Upper lobe of left lung (tissue), 6 donors: ENCODE measurements around the gene LSM12. TPM values are rescaled to one million over a fixed set of nuclear protein-coding genes. Genes with fewer than 3 reads are reported as not detected.

Experiments used
- ATAC-seq, 2 donors: fragments of 200-7000 bp; cut with Tn5 transposase; one replicate each; pipeline ENCODE4 v1.9.1; 2022; ENCODE audit warnings: mild to moderate bottlenecking in 2 of 2, moderate library complexity in 2 of 2; ENCODE audit not compliant: low FRiP score in 2 of 2
- DNase-seq, 2 donors: peaks; one replicate each; pipeline ENCODE4 v3.0.0-alpha.2; 2019 to 2020
- H3K27ac ChIP-seq, 4 donors: fragments of 200-600 bp; sonication (generic); one replicate each; pipeline ENCODE4 v1.5.1; 2016 to 2019
- H3K27me3 ChIP-seq, 4 donors: fragments of 200-600 bp; sonication (generic); one replicate each; pipeline ENCODE4 v1.5.1; 2017 to 2019
- H3K36me3 ChIP-seq, 4 donors: fragments of 200-600 bp; sonication (generic); one replicate each; pipeline ENCODE4 v1.5.1; 2016 to 2019
- H3K4me1 ChIP-seq, 4 donors: fragments of 200-600 bp; sonication (generic); one replicate each; pipeline ENCODE4 v1.5.1; 2018 to 2019
- H3K4me3 ChIP-seq, 4 donors: fragments of 200-600 bp; sonication (generic); one replicate each; pipeline ENCODE4 v1.5.1; 2017 to 2019; ENCODE audit warnings: mild to moderate bottlenecking in 2 of 4, moderate library complexity in 1 of 4
- H3K9me3 ChIP-seq, 4 donors: fragments of 200-600 bp; sonication (generic); one replicate each; pipeline ENCODE4 v1.5.1; 2018 to 2019
- EP300 ChIP-seq, 4 donors: sonication (generic); formaldehyde crosslinking; IDR thresholded peaks; one replicate each; pipeline ENCODE4 v1.5.1; 2017; ENCODE audit warnings: antibody characterized with exemption in 4 of 4, control low read depth in 2 of 4
- POLR2A ChIP-seq, 4 donors: fragments of 450-650 bp; IDR thresholded peaks; one replicate each; pipeline ENCODE4 v1.5.1; 2016 to 2017; ENCODE audit warnings: antibody characterized with exemption in 4 of 4, mild to moderate bottlenecking in 2 of 4
- POLR2AphosphoS5 ChIP-seq, 2 donors: sonication (generic); formaldehyde crosslinking; IDR thresholded peaks; one replicate each; pipeline ENCODE4 v1.5.1; 2017; ENCODE audit warnings: antibody characterized with exemption in 2 of 2
- WGBS, 2 donors: methylation state at CpG; one replicate each; pipeline ENCODE4 v1.1.5; 2017 to 2018; 5-methylcytosine and 5-hydroxymethylcytosine counted together
- total RNA-seq, 6 donors: library from RNA; depleted of rRNA in 4 of 6; stranded (reverse); fragments of >200 nt in 4 of 6; gene quantifications; one replicate each; pipeline versions ENCODE4 v1.1.0 to v1.2.1, GENCODE V29; 2016 to 2021
- TF ChIP-seq, protein P1 (sequence below), 6 experiments: fragments of 450-650 bp in 4 of 6; fragments of 200-600 bp in 2 of 6; sonication (generic) in 2 of 6; IDR thresholded peaks; one replicate each; pipeline ENCODE4 v1.5.1; 2016 to 2019; ENCODE audit warnings: antibody characterized with exemption in 6 of 6
- donor health status: DM: no; HTN: no; CAD: no; lungs with moderate emphysema.
- donor health status: DM: no; HTN: yes; CAD: no; lungs with severe emphysema.

Gene LSM12
- total RNA-seq, 6 donors from 2014 or later: 14.8 to 38.3 (median 33.6) TPM

DNA sequence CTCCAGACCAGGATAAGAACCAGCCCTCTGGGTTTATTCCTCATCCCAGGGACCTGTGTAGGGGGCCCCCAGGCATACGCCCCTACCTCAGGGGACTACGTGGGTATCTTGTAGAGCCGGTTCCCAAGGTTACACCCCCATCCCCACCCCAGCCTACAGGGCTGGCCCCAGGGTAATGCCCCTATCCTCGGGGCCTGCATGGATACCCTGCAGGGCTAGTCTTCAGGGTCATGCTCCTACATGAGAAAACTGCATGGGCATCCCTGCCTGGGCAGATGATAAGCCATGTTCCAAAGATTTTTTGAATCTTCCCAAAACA lies 42.8 kb upstream of the LSM12 start:
- WGBS, 2 donors: 55 to 56% methylated on average over 4 of the region's 4 CpGs
- Histone ChIP-seq H3K4me1 (peaks cover 54 to 69% (median 59%) of the 10 kb centered on the region in 4 donors), H3K9me3 (no peaks in the 10 kb centered on the region), H3K27me3 (no peaks in the 10 kb centered on the region), H3K4me3 (peak overlapping the region in 1 of 4 donors; percentile 41), H3K36me3 (peaks cover 0 to 12% (median 6%) of the 10 kb centered on the region in 4 donors), H3K27ac (peak overlapping the region; percentile 55 to 90 (median 82))
- DNase-seq (no peak), ATAC-seq (no peak)
- TF ChIP-seq, protein P1, sequence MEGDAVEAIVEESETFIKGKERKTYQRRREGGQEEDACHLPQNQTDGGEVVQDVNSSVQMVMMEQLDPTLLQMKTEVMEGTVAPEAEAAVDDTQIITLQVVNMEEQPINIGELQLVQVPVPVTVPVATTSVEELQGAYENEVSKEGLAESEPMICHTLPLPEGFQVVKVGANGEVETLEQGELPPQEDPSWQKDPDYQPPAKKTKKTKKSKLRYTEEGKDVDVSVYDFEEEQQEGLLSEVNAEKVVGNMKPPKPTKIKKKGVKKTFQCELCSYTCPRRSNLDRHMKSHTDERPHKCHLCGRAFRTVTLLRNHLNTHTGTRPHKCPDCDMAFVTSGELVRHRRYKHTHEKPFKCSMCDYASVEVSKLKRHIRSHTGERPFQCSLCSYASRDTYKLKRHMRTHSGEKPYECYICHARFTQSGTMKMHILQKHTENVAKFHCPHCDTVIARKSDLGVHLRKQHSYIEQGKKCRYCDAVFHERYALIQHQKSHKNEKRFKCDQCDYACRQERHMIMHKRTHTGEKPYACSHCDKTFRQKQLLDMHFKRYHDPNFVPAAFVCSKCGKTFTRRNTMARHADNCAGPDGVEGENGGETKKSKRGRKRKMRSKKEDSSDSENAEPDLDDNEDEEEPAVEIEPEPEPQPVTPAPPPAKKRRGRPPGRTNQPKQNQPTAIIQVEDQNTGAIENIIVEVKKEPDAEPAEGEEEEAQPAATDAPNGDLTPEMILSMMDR (IDR thresholded peaks at IDR 0.05): no peak
- TF ChIP-seq EP300 (IDR thresholded peaks at IDR 0.05) (no peak), POLR2A (IDR thresholded peaks at IDR 0.05) (no peak), POLR2AphosphoS5 (IDR thresholded peaks at IDR 0.05) (no peak)

DNA sequence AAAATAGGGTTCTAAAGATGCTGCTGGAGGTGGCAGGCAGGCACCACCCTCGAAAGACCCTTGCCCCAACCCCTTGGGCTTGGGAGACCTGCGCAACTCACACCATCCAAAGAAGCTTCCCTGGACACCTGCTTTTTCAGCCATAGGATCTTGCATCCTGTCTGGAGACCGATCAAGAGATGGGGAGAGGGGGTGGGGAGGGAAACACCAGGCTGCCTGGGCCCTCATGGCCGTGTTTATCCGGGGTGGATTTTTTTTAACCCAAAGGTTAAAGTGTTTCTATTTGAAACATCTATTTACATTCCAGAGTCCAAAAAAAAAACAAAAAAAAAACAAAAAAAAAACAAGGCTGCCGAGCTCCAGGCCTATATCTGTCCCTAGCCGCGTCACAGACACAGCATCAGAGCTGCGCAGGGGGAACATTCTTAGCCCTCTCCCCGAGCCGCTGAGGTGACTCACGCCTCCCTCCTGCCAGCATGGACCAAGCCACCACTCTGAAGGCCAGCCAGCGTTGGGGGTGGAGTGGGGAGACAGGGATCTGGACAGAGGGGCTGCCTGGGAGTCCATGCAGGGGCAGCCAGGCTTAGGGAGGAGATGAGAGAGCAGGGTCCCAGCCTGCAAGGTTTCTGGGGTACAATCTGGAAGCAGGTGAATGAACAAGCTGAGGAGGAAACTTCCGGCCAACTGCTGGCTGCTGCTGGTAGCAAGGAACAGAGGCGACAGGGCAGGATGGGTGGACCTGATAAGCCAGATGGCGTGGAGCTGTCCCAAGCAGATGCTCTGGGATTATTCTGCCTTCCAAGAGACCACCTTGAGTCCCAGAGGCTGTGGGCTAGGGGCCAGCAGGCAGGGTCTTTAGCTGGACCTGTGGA lies 42.2 kb upstream of the LSM12 start:
- Histone ChIP-seq H3K27ac (peak overlapping the region; percentile 67 to 90 (median 82)), H3K27me3 (no peaks in the 10 kb centered on the region), H3K9me3 (no peaks in the 10 kb centered on the region), H3K36me3 (peaks cover 0 to 8% (median 4%) of the 10 kb centered on the region in 4 donors), H3K4me3 (peak overlapping the region in 1 of 4 donors; percentile 41), H3K4me1 (peaks cover 54 to 69% (median 59%) of the 10 kb centered on the region in 4 donors)
- 60 to 63% methylated on average over 16 of the region's 16 CpGs for WGBS, 2 donors
- DNase-seq (peak in 1 of 2 donors; percentile 53), ATAC-seq (peak; percentile 71 to 75)
- TF ChIP-seq EP300 (IDR thresholded peaks at IDR 0.05) (no peak), POLR2A (IDR thresholded peaks at IDR 0.05) (no peak), POLR2AphosphoS5 (IDR thresholded peaks at IDR 0.05) (peak; percentile 45 to 55)
- TF ChIP-seq, protein P1 (IDR thresholded peaks at IDR 0.05): no peak

DNA sequence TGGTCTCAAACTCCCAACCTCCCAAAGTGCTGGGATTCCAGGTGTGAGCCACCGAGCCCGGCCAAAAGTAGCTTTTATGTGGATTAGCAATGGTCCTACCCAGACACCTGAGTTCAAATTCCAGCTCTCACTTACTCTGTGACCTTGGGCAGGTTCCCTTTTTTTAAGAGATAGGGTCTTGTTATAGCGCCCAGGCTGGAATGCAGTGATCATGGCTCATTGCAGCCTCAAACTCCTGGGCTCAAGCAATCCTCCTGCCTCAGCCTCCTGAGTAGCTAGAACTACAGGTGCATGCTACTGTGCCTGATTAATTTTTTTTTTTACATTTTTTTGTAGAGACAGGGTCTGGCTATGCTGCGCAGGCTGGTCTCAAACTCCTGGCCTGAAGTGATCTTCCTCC lies 40.3 kb upstream of the LSM12 start:
- ATAC-seq (no peak), DNase-seq (no peak)
- no peaks in the 10 kb centered on the region for H3K9me3 ChIP-seq
- peak overlapping the region in 2 of 4 donors; percentile 69 to 89 for H3K27ac ChIP-seq
- peaks cover 0 to 16% (median 7%) of the 10 kb centered on the region in 4 donors for H3K36me3 ChIP-seq
- peaks cover 46 to 53% (median 47%) of the 10 kb centered on the region in 4 donors for H3K4me1 ChIP-seq
- TF ChIP-seq POLR2A (IDR thresholded peaks at IDR 0.05): no peak
- no peaks in the 10 kb centered on the region for H3K27me3 ChIP-seq
- H3K4me3 ChIP-seq: no peak overlapping the region
- 92 to 98% methylated on average over 4 of the region's 4 CpGs for WGBS, 2 donors

DNA sequence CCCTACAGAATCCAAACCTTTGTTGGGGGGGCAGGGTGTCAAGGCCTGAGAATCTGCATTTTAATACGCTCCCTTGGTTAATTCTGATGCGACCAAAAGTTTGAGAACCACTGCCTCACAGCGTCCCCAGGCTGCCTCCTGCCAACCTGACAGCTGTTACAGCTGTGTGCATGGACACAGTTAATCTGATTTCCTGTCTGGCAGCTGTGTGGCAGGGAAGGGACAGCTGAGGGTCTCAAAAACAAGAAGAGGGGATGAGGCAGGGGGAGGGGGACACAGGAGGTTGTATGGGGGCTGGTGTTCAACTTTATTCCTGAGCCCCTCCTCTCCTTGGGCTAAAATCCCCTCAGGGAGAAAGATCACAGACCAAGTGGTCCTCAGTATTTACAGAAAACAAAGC lies 39.5 kb upstream of the LSM12 start:
- ATAC-seq: no peak
- DNase-seq: no peak
- H3K4me1 ChIP-seq: peaks cover 37 to 45% (median 39%) of the 10 kb centered on the region in 4 donors

DNA sequence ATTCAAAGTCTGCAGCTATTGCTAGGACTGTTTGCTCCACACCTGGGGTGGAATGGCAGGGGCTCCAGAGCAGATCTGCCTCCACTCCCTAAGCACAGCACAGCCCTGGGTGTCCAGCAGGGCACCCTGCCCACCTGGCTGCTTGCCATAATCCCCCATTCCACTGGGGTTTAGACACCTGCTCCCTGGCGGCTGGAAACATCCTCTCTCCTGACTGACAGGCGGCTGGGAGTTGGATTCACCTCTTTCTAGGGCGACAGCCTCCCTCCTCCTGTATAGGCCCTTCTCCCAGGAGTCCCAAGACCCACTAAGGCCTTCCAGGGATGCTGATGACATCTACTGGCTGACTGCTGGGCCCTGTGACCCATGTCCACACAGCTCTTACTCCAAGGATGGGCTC lies 39.0 kb upstream of the LSM12 start:
- ATAC-seq: no peak

More for the DNA sequence above, 39.5 kb upstream of the LSM12 start:
- Histone ChIP-seq H3K27ac (peak overlapping the region in 2 of 4 donors; percentile 48 to 52), H3K36me3 (peaks cover 0 to 16% (median 7%) of the 10 kb centered on the region in 4 donors), H3K27me3 (no peaks in the 10 kb centered on the region), H3K9me3 (no peaks in the 10 kb centered on the region), H3K4me3 (no peak overlapping the region)
- 38% methylated on average over 3 of the region's 3 CpGs; no CpG with 5 or more reads in 1 of the 2 donors for WGBS, 2 donors
- TF ChIP-seq POLR2AphosphoS5 (IDR thresholded peaks at IDR 0.05) (no peak), POLR2A (IDR thresholded peaks at IDR 0.05) (no peak), EP300 (IDR thresholded peaks at IDR 0.05) (no peak)
- TF ChIP-seq, protein P1 (IDR thresholded peaks at IDR 0.05): no peak

More for the DNA sequence above, 39.0 kb upstream of the LSM12 start:
- 70% methylated on average over 3 of the region's 3 CpGs; no CpG with 5 or more reads in 1 of the 2 donors for WGBS, 2 donors
- no peaks in the 10 kb centered on the region for H3K9me3 ChIP-seq
- no peaks in the 10 kb centered on the region for H3K27me3 ChIP-seq
- no peak for TF ChIP-seq POLR2AphosphoS5 (IDR thresholded peaks at IDR 0.05)
- TF ChIP-seq POLR2A (IDR thresholded peaks at IDR 0.05): no peak
- no peak for TF ChIP-seq EP300 (IDR thresholded peaks at IDR 0.05)
- TF ChIP-seq, protein P1 (IDR thresholded peaks at IDR 0.05): no peak
- H3K4me3 ChIP-seq: no peak overlapping the region
- peak overlapping the region in 2 of 4 donors; percentile 48 to 52 for H3K27ac ChIP-seq
- peaks cover 0 to 16% (median 7%) of the 10 kb centered on the region in 4 donors for H3K36me3 ChIP-seq
- peaks cover 33 to 40% (median 34%) of the 10 kb centered on the region in 4 donors for H3K4me1 ChIP-seq
- no peak for DNase-seq
